DMS53 treated with DMSO at 0.1 percent for 48 hours (cell line): ENCODE results near the gene FAM222B.
"Not testable (repeated sequence)": the region's sequence is repeated elsewhere in the genome, so short reads cannot be mapped to it uniquely, and the experiment has no call there.

Experiments
- DNase-seq: peaks from one replicate; lab custom pipeline; 2025; ENCODE audit not compliant: unreplicated experiment; lab: John Stamatoyannopoulos, UW

The FAM222B gene

DNA sequence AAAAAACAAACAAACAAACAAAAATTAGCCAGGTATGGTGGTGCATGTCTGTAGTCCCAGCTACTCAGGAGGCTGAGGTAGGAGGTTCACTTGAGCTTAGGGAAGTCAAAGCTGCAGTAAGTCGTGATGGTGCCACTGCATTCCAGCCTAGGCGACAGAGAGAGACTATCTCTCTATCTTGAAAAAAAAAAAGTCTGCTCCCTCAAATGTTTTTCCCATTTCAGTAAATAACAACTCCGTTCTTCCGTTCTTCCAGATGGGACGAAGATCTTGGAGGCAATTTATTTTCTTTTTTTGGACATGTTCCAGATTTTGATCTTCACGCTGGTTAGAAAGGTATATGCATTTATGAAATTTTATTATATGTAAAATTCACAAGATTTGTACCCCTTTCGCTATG, 31.2 kb upstream of the FAM222B start:
- DNase-seq = no peak

DNA sequence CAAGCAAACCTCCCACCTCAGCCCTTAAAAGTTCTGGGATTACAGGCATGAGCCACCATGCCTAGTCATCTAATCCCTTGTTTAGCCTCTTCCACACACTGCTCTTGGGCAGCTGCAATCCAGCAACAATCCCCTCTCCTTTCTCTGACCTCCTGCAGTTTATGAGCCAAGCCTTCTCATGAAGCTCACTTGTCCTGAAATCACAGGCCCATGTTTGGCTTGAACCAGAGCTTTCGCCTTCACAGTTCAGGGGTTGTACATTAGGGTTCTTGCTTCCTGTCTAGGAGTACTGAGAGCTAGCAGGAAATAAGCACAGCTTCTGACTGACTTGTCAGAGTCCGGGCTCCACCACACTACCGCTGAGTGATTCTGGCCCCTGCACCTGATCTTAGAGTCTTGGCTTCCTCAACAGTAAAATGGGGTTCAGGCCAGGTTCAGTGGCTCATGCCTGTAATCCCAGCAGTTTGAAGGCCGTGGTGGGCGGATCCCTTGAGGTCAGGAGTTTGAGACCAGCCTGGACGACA, 28.5 kb upstream of the FAM222B start:
- no peak for DNase-seq

DNA sequence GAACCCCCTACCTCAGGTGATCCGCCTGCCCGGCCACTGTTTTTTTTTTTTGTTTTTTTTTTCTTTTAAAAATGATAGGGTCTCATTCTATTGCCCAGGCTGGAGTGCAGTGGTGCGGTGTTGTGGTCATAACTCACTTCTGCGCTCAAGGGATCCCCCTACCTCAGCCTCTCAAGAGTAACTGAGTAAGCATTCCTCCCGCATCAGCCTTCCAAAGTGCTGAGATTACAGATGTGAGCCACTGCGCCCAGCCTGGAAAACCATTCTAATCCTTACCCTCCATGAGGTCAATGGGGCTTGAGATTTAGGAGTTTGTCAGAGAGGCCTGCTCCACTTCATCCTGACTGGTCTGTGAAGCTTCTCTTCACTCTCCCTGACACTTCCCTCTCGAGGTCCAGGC, 24.7 kb upstream of the FAM222B start:
- no peak for DNase-seq

DNA sequence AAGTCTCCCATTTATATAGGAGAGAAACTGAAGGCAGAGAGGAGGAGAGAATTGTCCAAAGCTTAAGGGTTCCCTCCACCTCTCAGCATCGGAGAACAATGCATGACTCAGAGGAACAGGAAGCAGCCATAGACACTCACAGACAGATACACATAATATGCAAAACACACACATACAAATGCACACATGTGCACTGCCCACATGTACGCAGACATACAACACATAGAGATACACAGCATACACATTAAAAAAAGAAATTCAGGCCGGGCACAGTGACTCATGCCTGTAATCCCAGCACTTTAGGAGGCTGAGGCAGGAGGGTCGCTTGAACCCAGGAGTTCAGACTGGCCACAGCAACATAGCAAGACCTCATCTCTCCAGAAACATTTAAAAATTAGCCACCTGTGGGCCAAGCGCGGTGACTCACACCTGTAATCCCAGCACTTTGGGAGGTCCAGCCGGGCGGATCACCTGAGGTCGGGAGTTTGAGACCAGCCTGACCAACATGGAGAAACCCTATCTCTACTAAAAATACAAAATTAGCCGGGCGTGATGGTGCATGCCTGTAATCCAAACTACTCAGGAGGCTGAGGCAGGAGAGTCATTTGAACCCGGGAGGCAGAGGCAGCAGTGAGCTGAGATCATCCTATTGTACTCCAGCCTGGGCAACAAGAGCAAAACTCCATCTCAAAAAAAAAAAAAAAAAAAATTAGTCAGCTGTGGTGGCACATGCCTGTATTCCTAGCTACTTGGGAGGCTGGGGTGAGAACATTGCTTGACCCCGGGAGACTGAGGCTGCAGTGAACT, 23.6 kb upstream of the FAM222B start:
- peak; percentile 5 for DNase-seq

DNA sequence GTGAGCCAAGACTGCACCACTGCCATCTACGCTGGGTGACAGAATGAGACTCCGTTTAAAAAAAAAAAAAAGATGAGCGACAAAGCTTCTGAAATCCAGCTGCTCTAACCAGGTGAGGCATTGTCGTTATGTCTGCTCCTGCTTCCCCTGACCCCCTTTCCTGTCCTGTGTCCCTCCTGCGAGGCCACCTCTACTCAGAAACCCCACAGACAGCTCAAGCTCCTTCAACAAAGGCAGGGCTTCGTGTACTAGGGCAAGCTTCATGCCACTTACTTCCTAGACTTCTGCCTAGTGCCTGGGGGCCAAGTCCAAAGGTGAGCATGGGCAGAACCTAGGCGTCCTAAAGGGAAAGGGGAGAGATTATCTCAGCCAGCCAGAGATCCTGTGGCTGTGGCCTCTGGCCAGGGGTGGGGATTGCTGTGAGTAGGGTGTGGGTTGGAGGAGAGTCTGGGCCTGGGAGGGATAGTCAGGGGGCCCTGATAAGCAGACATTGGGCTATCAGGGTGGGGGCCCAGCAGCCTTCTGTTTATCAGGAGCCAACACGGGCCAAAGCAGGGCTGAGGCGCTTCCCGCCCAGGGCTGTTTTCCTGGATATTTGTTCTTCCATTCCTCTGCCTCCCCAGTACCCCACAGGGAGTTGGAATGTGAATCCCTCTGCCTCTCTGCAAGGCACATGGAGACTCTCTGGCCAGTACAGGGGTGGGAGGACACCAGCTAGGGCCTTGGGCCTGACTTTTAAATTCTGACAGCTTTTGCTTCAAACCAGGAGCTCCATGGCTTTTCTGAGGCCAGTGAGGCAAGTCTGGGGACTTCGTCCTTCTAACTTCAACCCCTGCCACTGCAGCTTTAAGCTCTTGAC, 22.6 kb upstream of the FAM222B start:
- no peak for DNase-seq

DNA sequence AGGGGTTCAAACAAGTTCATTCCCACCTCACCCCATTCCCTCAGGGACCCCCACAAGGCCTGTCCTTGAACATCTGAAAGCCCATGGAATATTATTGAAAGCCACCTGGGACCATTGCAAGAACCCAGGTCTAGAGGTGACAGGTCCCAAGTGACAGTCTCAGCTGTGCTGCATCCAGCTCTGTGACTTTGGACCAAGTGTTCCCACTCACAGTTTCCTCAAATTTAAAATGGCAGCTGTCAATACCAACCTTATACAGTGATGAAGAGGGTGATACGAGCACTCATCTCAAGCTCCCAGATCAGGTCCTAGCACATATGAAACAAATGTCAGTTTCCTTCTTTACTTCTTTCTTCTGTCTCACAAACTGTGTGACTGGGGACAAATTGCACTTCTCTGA, 21.4 kb upstream of the FAM222B start:
- DNase-seq = no peak

GRCh38 chr17:28862561-28862960, 20.0 kb upstream of the FAM222B start:
- no peak for DNase-seq

- DNase-seq = no peak
These were observed 19.0 kb upstream of the FAM222B start for GRCh38 chr17:28861393-28862203.

- no peak for DNase-seq
These were observed 17.8 kb upstream of the FAM222B start for GRCh38 chr17:28860363-28860808.

DNA sequence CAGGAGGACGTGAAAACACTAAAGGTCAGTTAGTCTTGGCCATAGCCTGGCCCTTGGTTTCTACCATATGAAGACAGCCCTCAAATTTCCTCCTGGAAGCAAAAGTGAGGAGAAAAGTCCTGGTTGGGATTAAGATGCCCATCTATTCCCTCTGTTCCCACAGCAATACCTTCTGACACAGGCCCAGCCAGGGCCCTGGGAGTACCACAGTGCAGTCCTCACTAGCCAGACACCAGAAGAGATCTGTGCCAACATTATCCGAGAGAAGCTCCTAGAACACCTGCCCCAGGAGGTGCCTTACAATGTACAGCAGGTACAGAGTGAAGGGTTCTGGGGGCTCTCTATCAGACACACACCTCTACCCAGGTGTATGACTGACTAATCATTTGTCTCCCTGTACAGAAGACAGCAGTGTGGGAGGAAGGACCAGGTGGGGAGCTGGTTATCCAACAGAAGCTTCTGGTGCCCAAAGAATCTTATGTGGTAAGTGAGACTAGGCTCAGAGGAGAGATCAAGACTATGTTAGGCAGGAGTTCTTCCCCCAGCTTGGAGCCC, 16.3 kb upstream of the FAM222B start:
- DNase-seq = no peak

- DNase-seq = no peak
These were observed 15.6 kb upstream of the FAM222B start for GRCh38 chr17:28857905-28858800.

GRCh38 chr17:28856028-28856574, 13.5 kb upstream of the FAM222B start:
- DNase-seq = no peak

- DNase-seq = no peak
These were observed 12.7 kb upstream of the FAM222B start for GRCh38 chr17:28855336-28855679.

- peak; percentile 84 for DNase-seq
These were observed 12.1 kb upstream of the FAM222B start, which contains the start of gene ERAL1 for GRCh38 chr17:28854457-28855335. Gene ERAL1 (plus strand): TSS chr17:28855016. CDS start chr17:28855035, 19 bp downstream.

DNA sequence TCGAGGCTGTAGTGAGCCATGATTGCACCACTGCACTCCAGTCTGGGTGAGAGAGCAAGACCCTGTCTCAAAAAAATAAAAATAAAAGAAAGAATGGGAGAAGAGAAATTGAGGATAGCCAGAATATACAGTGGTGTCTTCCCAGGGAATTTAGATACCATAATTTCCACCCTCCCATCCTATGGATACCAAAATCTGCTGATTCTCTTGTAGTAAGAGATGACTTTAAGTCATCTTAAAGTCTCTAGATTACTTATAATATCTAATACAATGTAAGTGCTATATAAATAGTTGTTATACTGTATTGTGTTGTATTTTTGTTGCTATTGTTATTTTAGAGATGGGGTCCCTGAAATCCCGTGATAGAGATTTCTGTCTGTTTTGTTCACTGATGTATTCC, 10.7 kb upstream of the FAM222B start:
- DNase-seq = no peak

DNA sequence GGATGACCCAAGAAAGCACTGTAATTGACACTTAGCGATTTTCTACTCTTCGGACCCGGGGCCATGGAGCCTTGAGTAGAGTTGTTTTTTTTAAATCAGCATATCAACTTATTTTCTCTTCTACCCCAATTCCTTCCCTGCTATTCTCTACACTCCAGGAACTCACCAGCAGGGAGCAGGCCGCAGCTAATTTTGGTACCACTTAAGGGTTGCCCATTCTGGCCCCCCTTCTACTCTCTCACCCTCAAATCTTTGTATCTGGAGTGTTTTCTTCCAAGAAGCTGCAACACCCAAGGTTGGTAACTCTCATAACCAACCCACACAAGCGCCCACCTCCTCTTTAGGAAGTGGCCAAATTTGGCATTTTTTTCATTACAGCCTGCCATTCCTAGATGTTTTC, 6.7 kb upstream of the FAM222B start:
- DNase-seq = no peak

GRCh38 chr17:28848667-28849066, 6.1 kb upstream of the FAM222B start:
- DNase-seq = not testable (repeated sequence)

GRCh38 chr17:28846699-28847098, 4.1 kb upstream of the FAM222B start:
- DNase-seq = not testable (repeated sequence)
